Germinal center (tissue), 1 donor: ENCODE data around the gene SDS.

Experiments used
- DNase-seq: peaks from one replicate; pipeline ENCODE4 v3.0.0; 2012; ENCODE audit warnings: mixed read lengths, low spot score

Gene SDS

GRCh38 chr12:113403435-113404415 is at the start of gene SDS:
TSS of gene SDS (minus strand) at chr12:113403887. CDS start at chr12:113399708, 4,179 bp downstream.
- DNase-seq = no peak

GRCh38 chr12:113453330-113453729 is 49.6 kb upstream of the SDS start:
- no peak for DNase-seq

- DNase-seq = no peak
Measured at GRCh38 chr12:113452458-113452857, 48.8 kb upstream of the SDS start.

- DNase-seq = no peak
Measured at GRCh38 chr12:113449839-113450238, 46.2 kb upstream of the SDS start.

- DNase-seq = no peak
Measured at GRCh38 chr12:113449299-113449698, 45.6 kb upstream of the SDS start.

- DNase-seq = no peak
Measured at GRCh38 chr12:113448873-113449272, 45.2 kb upstream of the SDS start.

GRCh38 chr12:113445544-113446171 is 42.0 kb upstream of the SDS start:
- no peak for DNase-seq

GRCh38 chr12:113443030-113443539 is 39.4 kb upstream of the SDS start:
- no peak for DNase-seq

- DNase-seq = no peak
Measured at GRCh38 chr12:113440947-113441782, 37.5 kb upstream of the SDS start.

- DNase-seq = no peak
Measured at GRCh38 chr12:113440336-113440735, 36.6 kb upstream of the SDS start.

- no peak for DNase-seq
Measured at GRCh38 chr12:113439606-113440030, 35.9 kb upstream of the SDS start.

GRCh38 chr12:113439301-113439597 is 35.6 kb upstream of the SDS start:
- no peak for DNase-seq

GRCh38 chr12:113438523-113439300 is 35.0 kb upstream of the SDS start:
- DNase-seq = no peak

GRCh38 chr12:113437729-113438100 is 34.0 kb upstream of the SDS start:
- DNase-seq = no peak

- no peak for DNase-seq
Measured at GRCh38 chr12:113436993-113437728, 33.5 kb upstream of the SDS start.

GRCh38 chr12:113436586-113436985 is 32.9 kb upstream of the SDS start:
- DNase-seq = no peak

- DNase-seq = no peak
Measured at GRCh38 chr12:113435367-113435766, 31.7 kb upstream of the SDS start.

GRCh38 chr12:113432986-113433385 is 29.3 kb upstream of the SDS start:
- no peak for DNase-seq

GRCh38 chr12:113428482-113428881 is 24.8 kb upstream of the SDS start:
- DNase-seq = no peak

- DNase-seq = no peak
Measured at GRCh38 chr12:113427882-113428281, 24.2 kb upstream of the SDS start.

- DNase-seq = peak; percentile 46
Measured at GRCh38 chr12:113425960-113426453, 22.3 kb upstream of the SDS start.
